GM12878 (cell line): ENCODE measurements around the gene LAD1.

Experiments
- ATF2 ChIP-seq: IDR thresholded peaks from 2 replicates; pipeline ENCODE4 v1.6.1; 2012; ENCODE audit warnings: low read length, inconsistent platforms
- CEBPB ChIP-seq, 2 experiments: fragments of 150-350 bp in 1 of 2; IDR thresholded peaks; 2 replicates each; pipeline ENCODE4 v1.6.1; 2012 to 2014; ENCODE audit warnings: low read depth in 2 of 2, low read length in 2 of 2, borderline replicate concordance in 1 of 2, inconsistent platforms in 1 of 2
- SP1 ChIP-seq: IDR thresholded peaks from one replicate; pipeline ENCODE4 v1.6.1; 2011; ENCODE audit warnings: low read depth, low read length
- ZNF24 ChIP-seq: fragments of 450-650 bp; IDR thresholded peaks from 2 replicates; pipeline ENCODE4 v1.6.1; 2017; ENCODE audit warnings: antibody characterized with exemption, mild to moderate bottlenecking

DNA sequence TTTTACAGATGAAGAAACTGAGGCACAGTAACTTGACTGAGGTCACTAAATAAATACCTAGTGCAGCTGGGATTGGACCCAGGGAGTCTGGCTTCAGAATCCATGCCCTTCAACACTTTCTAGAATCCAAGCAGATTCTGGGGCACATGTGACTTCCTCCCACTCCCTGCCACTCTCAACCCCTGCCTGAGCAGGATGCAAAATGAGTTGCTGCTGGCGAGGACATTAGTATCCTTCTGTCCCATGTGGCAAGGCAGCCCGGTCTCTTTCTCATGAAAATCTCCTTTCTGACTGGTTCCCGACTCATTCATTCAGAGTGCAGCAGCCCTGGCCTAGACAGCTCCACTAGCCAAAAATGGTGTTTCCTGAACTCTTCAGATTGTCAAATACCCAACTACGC is 50.0 kb downstream of the LAD1 start:
- TF ChIP-seq SP1 (no peak), CEBPB (IDR thresholded peaks at IDR 0.05; ENCODE audit: borderline replicate concordance in 1 of 2, low read depth in 2 of 2, low read length in 2 of 2) (no peak), ATF2 (no peak), ZNF24 (no peak)
